Measurements from ENCODE around the gene LRRN2. TPM values are rescaled to one million over a fixed set of nuclear protein-coding genes. Genes with fewer than 3 reads are reported as not detected.
"Not testable (repeated sequence)": the region's sequence is repeated elsewhere in the genome, so short reads cannot be mapped to it uniquely, and the experiment has no call there.

LRRN2 gene
- 1 to 10 TPM in 11 of 12 donors, not detected in 1; 3.7 to 8.5 (median 5.8) TPM for polyA plus RNA-seq (ENCODE audit: insufficient read length in 12 of 12)
- long read RNA-seq, donor 1, full-length matches to known transcripts: 13 of 13 reads
- long read RNA-seq, donor 1, partial matches to known transcripts: 0 of 13 reads
- long read RNA-seq, donor 1, other reads (novel, unspliced or antisense): 0 of 13 reads
- long read RNA-seq, donor 2, full-length matches to known transcripts: 4 of 4 reads
- long read RNA-seq, donor 2, partial matches to known transcripts: 0 of 4 reads
- long read RNA-seq, donor 2, other reads (novel, unspliced or antisense): 0 of 4 reads
- long read RNA-seq, donor 3, full-length matches to known transcripts: 2 of 2 reads
- long read RNA-seq, donor 3, partial matches to known transcripts: 0 of 2 reads
- long read RNA-seq, donor 3, other reads (novel, unspliced or antisense): 0 of 2 reads
- long read RNA-seq, donor 4, full-length matches to known transcripts: 2 of 2 reads
- long read RNA-seq, donor 4, partial matches to known transcripts: 0 of 2 reads
- long read RNA-seq, donor 4, other reads (novel, unspliced or antisense): 0 of 2 reads
- long read RNA-seq, donor 5, full-length matches to known transcripts: 5 of 5 reads
- long read RNA-seq, donor 5, partial matches to known transcripts: 0 of 5 reads
- long read RNA-seq, donor 5, other reads (novel, unspliced or antisense): 0 of 5 reads
- long read RNA-seq, donor 6, full-length matches to known transcripts: 3 of 3 reads
- long read RNA-seq, donor 6, partial matches to known transcripts: 0 of 3 reads
- long read RNA-seq, donor 6, other reads (novel, unspliced or antisense): 0 of 3 reads
- long read RNA-seq, donor 7, full-length matches to known transcripts: 2 of 2 reads
- long read RNA-seq, donor 7, partial matches to known transcripts: 0 of 2 reads
- long read RNA-seq, donor 7, other reads (novel, unspliced or antisense): 0 of 2 reads
- long read RNA-seq, donor 8, full-length matches to known transcripts: 6 of 6 reads
- long read RNA-seq, donor 8, partial matches to known transcripts: 0 of 6 reads
- long read RNA-seq, donor 8, other reads (novel, unspliced or antisense): 0 of 6 reads
- long read RNA-seq, donor 9, full-length matches to known transcripts: 4 of 4 reads
- long read RNA-seq, donor 9, partial matches to known transcripts: 0 of 4 reads
- long read RNA-seq, donor 9, other reads (novel, unspliced or antisense): 0 of 4 reads
- long read RNA-seq, donor 10, full-length matches to known transcripts: 2 of 2 reads
- long read RNA-seq, donor 10, partial matches to known transcripts: 0 of 2 reads
- long read RNA-seq, donor 10, other reads (novel, unspliced or antisense): 0 of 2 reads
- long read RNA-seq, donor 11, full-length matches to known transcripts: 2 of 2 reads
- long read RNA-seq, donor 11, partial matches to known transcripts: 0 of 2 reads
- long read RNA-seq, donor 11, other reads (novel, unspliced or antisense): 0 of 2 reads

GRCh38 chr1:204685236-204686006, at the start of gene LRRN2:
Gene LRRN2 (minus strand): TSS chr1:204685738. CDS start chr1:204619992, 65,746 bp downstream.
- DNase-seq: no peak

- no peak for DNase-seq
Observed at GRCh38 chr1:204735042-204735441, 49.5 kb upstream of the LRRN2 start.

GRCh38 chr1:204733869-204734596, 48.5 kb upstream of the LRRN2 start:
- no peak for DNase-seq

GRCh38 chr1:204733289-204733688, 47.8 kb upstream of the LRRN2 start:
- no peak for DNase-seq

- no peak for DNase-seq
Observed at GRCh38 chr1:204731985-204732575, 46.5 kb upstream of the LRRN2 start.

- no peak for DNase-seq
Observed at GRCh38 chr1:204731509-204731908, 46.0 kb upstream of the LRRN2 start.

- no peak for DNase-seq
Observed at GRCh38 chr1:204730826-204731459, 45.4 kb upstream of the LRRN2 start.

- DNase-seq: no peak
Observed at GRCh38 chr1:204729516-204729915, 44.0 kb upstream of the LRRN2 start.

- no peak for DNase-seq
Observed at GRCh38 chr1:204728456-204728855, 42.9 kb upstream of the LRRN2 start.

GRCh38 chr1:204728045-204728444, 42.5 kb upstream of the LRRN2 start:
- no peak for DNase-seq

GRCh38 chr1:204727438-204727837, 41.9 kb upstream of the LRRN2 start:
- not testable (repeated sequence) for DNase-seq

- DNase-seq: no peak
Observed at GRCh38 chr1:204726478-204726877, 40.9 kb upstream of the LRRN2 start.

- DNase-seq: no peak
Observed at GRCh38 chr1:204725821-204726448, 40.4 kb upstream of the LRRN2 start.

GRCh38 chr1:204723131-204723787, 37.7 kb upstream of the LRRN2 start:
- no peak for DNase-seq

GRCh38 chr1:204721373-204722055, 36.0 kb upstream of the LRRN2 start:
- no peak for DNase-seq

GRCh38 chr1:204716660-204717059, 31.1 kb upstream of the LRRN2 start:
- no peak for DNase-seq

- DNase-seq: no peak
Observed at GRCh38 chr1:204714861-204715511, 29.4 kb upstream of the LRRN2 start.
